ENCODE results near the gene TPT1.
"Not testable (repeated sequence)": the region's sequence is repeated elsewhere in the genome, so short reads cannot be mapped to it uniquely, and the experiment has no call there.

The TPT1 gene

GRCh38 chr13:45341034-45341798 is at the start of gene TPT1:
TPT1 (minus strand) TSS chr13:45341183; CDS start chr13:45341069, 114 bp downstream.
- DNase-seq (ENCODE audit: low read depth in 2 of 2) = peak; percentile 99 to 100
- no peak for TF ChIP-seq CTCF (IDR thresholded peaks at IDR 0.05; ENCODE audit: low read depth, low read length)
- H3K4me3 ChIP-seq (replicated peaks in 1 of 2; ENCODE audit: low read depth in 2 of 2, low read length in 2 of 2) = peak within 1 kb of the TSS; percentile 84 to 92

- not testable (repeated sequence) for H3K4me3 ChIP-seq (replicated peaks in 1 of 2; ENCODE audit: low read depth in 2 of 2, low read length in 2 of 2); DNase-seq (ENCODE audit: low read depth in 2 of 2)
Observed at GRCh38 chr13:45390348-45390747, 49.4 kb upstream of the TPT1 start.

GRCh38 chr13:45388664-45389063 is 47.7 kb upstream of the TPT1 start:
- no peak overlapping the region for H3K4me3 ChIP-seq (replicated peaks in 1 of 2; ENCODE audit: low read depth in 2 of 2, low read length in 2 of 2)
- DNase-seq (ENCODE audit: low read depth in 2 of 2) = no peak
- TF ChIP-seq CTCF (IDR thresholded peaks at IDR 0.05; ENCODE audit: low read depth, low read length) = no peak

GRCh38 chr13:45386892-45387575 is 46.1 kb upstream of the TPT1 start:
- not testable (repeated sequence) for H3K4me3 ChIP-seq (replicated peaks in 1 of 2; ENCODE audit: low read depth in 2 of 2, low read length in 2 of 2); DNase-seq (ENCODE audit: low read depth in 2 of 2)

- no peak overlapping the region for H3K4me3 ChIP-seq (replicated peaks in 1 of 2; ENCODE audit: low read depth in 2 of 2, low read length in 2 of 2)
- TF ChIP-seq CTCF (IDR thresholded peaks at IDR 0.05; ENCODE audit: low read depth, low read length) = no peak
- no peak for DNase-seq (ENCODE audit: low read depth in 2 of 2)
Observed at GRCh38 chr13:45385907-45386553, 45.0 kb upstream of the TPT1 start.

- no peak for TF ChIP-seq CTCF (IDR thresholded peaks at IDR 0.05; ENCODE audit: low read depth, low read length)
- H3K4me3 ChIP-seq (replicated peaks in 1 of 2; ENCODE audit: low read depth in 2 of 2, low read length in 2 of 2) = no peak overlapping the region
- DNase-seq (ENCODE audit: low read depth in 2 of 2) = no peak
Observed at GRCh38 chr13:45385320-45385719, 44.3 kb upstream of the TPT1 start.

- DNase-seq (ENCODE audit: low read depth in 2 of 2) = no peak
- H3K4me3 ChIP-seq (replicated peaks in 1 of 2; ENCODE audit: low read depth in 2 of 2, low read length in 2 of 2) = no peak overlapping the region
- TF ChIP-seq CTCF (IDR thresholded peaks at IDR 0.05; ENCODE audit: low read depth, low read length) = no peak
Observed at GRCh38 chr13:45384474-45385174, 43.6 kb upstream of the TPT1 start.

GRCh38 chr13:45382739-45383138 is 41.8 kb upstream of the TPT1 start:
- not testable (repeated sequence) for H3K4me3 ChIP-seq (replicated peaks in 1 of 2; ENCODE audit: low read depth in 2 of 2, low read length in 2 of 2); DNase-seq (ENCODE audit: low read depth in 2 of 2)
